HG02759 (cell line): ENCODE results near the gene S100A14.

Experiments
- ATAC-seq: cut with Tn5 transposase; IDR thresholded peaks from one replicate; pipeline ENCODE4 v1.9.1; 2021; ENCODE audit warnings: mild to moderate bottlenecking, moderate library complexity; ENCODE audit not compliant: unreplicated experiment

Gene S100A14

DNA sequence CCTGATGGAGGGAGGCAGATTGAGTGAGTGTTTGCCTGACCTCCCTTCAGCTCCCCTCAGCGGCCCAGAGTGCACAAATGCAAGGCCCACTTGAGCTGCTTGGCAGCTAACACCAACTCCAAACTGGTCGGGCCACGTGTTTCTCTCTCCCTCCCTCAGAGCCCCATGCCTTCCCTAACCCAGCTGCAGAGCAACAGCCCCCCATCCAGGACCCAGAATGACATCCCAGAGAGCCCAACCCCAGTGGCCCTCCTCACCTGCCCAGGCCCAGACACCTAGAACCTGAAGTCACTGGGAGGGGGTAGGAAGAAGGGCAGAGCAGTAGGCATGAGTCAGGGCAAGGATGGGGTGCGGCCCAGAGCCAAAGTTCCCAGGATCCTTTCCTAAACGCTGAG is 789 bp upstream of the S100A14 start:
- no peak for ATAC-seq

DNA sequence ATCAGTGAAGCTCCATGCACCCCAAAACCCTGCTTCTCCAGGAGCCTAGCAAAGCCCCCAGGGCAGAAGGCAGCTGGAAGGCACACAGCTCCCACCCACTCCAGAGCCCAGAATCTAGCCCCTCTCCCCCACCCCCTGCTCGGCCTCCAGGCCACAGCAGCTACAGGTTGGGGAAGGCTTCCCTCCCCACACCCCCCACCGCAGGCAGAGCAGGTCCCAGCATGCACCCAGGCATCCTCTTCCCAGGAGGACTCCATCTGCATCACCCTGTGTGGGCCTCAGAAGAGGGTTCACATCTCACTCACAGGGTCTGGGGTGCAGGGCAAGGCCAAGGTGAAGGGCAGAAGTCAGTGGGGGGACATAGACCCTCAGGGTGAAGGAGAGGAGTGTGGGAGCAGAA is 719 bp downstream of the S100A14 start:
- ATAC-seq, result no peak

DNA sequence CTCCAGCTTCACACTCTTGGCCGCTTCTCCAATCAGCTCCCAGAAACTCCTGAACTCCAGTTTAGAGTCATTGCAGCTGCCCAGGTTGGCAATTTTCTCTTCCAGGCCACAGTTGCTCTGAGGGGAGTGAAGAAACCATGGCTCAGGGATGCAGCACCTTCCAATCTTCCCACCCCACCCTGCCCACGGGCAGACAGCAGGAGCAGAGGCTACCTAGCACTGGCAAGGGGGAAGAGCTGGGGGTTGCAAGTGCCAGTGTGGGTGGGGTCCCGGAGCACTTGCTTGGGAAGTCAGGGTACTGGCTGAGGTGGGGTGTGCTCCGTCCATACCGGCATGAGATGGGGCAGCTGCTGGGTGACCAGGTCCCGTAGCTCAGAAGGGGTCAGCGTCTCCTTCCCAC is 1.2 kb downstream of the S100A14 start:
- no peak for ATAC-seq

DNA sequence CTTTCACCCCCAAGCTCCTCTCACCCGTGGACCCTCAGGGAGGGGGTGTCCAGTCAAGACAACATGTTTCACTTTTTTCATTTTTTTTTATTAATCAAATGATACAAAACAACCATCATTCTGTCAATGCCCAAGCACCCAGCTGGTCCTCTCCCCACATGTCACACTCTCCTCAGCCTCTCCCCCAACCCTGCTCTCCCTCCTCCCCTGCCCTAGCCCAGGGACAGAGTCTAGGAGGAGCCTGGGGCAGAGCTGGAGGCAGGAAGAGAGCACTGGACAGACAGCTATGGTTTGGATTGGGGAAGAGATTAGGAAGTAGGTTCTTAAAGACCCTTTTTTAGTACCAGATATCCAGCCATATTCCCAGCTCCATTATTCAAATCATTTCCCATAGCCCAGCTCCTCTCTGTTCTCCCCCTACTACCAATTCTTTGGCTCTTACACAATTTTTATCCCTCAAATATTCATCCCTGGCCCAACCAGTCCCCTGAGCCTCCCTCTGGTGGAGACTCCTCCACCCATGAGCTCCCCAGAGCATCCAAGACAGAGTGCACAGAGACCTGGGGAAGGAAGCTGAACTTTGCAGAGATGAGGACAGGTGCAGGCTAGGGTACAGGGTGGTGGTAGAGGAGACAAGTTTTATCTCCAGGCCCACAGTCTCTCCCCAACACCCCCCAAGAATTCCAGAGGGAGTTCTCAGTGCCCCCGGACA is 1.8 kb downstream of the S100A14 start:
- no peak for ATAC-seq

DNA sequence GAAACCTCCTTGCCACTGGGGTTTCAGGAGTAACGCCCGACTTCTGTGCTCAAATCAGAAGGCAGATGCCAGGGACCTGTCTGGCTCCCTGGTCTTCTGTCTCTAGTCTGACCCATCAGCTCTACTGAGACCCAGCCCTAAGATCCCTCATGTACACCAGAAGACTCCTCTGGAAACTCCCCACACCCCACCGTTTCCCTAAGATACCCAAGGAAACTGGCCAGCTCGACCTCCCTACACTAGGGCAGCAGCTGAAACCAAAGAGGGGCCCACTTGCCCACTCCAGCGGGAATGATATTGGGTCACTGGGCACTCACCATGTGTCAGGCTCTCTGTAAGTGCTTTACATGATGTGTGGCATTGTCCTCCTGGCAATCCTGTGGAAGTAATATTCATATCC is 2.7 kb downstream of the S100A14 start:
- ATAC-seq, result no peak

DNA sequence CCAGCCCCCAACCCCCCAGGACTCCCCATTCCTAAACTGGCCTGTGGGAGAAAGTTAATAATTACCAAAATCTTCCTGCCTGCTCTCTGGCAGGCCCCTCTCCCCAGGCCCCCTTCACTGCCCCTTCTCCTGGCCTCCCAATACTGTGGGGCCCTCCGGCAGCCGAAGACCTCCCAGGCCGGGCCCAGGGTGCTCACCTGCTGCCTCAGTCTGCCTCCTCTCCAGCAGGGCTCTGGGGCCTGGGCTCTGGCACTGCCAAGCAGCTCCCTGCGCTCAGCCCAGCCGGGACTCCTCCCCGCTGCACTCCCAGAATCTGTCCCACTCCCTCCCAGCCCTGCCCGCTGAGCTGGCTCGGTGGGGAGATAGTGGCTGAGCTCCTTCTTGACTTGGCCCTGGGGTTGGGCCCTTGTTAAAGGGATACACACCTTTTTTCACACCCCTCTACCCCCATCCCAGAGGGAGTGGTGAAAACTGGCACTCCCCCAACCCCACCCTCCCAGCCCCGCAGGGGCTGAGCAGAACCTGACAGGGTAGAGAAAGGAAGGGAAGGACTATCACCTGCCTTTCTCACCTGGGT is 3.3 kb downstream of the S100A14 start, which contains the start of gene S100A16:
Gene S100A16, minus strand, starts transcription at position 383 of the 577 bp plus-strand sequence. CDS start 4,986 bp downstream, outside the sequence.
- ATAC-seq, result no peak

DNA sequence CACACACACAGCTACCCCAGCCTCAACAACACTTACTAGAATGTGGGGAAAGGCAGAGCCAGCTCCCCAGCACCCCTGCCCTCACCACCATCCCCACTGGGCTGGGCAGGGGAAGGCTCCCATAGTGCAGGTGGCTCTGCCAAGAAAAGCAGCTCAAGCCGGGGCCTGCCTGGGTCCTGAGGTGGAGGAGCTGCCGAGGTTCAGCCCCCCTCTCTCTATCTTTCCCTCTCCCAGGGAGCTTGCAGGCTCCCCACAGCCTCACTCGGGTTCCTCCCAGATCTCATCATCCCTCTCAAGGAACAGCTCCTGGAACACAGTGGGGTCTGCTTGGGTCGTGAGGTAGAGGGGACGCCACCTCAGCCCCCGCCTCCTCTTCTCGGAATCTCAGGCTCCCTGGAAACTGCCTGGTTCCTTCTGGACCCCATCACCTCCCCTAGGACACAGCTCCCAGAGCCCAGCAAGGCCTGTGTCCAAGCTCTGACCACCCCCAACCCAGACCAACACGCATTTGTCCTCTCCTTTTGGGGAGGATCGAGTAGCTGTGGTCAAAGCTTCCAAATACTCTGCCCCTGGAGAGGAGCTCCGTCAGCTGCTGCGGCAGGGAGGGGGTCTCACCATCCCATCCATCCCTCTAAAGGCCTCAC is 3.9 kb downstream of the S100A14 start:
- ATAC-seq, result no peak

DNA sequence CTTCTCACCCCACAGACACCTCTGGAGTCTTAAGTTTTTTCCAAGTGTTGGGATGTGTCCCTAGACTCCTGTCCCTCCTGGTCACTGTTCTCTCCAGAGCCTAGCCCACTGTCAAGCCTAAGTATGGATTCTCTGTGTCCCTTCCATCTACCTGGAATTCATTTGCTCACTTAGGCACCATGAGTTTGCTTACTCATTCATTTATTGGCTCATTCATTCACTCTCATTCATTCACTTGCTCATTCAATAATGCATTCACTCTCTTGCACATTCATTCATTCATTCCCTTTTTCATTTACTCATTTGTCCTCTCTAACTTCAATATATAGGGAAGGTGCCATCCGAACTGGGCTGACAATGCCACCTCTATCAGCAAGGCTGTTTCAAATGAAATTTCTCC is 4.8 kb downstream of the S100A14 start:
- no peak for ATAC-seq

DNA sequence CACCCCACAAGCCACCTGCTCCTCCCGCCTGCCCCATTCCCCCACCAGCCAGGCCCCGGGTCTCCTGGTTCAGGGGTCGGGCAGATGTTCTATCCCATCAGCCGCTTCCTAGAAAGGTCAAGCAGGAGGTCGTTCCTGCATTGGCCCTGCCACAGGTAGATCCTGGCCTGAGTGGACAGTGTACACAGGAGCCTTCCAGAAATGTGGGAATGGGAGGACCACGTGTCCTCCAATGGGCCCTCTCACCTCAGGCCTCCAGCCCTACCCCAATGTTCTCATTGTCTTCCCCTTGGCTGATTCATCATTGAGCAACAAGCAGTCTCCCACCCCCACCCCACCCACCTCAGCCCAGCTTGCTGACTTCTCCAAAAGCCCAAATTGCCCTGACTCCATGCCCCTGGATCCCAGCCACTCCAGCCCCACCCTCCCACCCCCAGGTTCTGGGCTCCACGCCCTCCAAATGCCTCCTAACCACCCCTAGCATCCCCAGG is 5.3 kb downstream of the S100A14 start:
- ATAC-seq, result no peak

DNA sequence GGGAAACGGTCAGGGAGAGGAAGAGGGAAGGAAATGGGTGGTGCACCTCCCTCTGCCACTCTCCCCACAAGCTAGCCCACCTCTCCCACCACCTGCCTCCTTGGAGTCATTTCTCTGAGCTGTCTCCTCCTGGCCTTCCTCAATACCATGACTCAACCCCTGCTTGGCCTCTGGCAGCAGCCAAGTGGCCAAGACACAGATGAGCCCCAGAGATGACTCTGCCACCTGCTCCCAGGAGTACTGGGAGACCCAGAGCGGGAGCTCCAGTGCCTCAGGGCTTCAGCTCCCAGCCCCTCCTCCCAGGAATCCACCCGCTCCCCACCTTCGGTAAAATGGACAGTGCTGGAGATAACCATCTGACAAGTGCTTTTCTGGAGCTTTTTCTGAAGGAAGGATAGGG is 5.8 kb downstream of the S100A14 start:
- no peak for ATAC-seq

DNA sequence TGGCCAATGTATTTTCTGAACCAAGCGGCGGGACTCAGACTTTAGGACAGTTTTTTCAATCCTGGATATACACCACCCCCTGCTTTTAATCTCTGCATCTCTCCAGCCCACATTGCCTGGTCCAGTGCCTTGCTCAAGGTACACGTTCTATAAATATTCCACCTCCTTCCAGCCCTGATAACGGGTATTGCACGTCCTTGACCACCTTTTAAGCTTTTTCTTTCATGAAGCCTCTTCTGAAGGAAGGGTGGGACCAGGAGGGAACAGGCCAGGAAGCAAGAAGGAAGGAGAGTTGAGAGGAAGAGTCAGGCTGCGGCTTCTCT is 6.6 kb downstream of the S100A14 start:
- no peak for ATAC-seq

DNA sequence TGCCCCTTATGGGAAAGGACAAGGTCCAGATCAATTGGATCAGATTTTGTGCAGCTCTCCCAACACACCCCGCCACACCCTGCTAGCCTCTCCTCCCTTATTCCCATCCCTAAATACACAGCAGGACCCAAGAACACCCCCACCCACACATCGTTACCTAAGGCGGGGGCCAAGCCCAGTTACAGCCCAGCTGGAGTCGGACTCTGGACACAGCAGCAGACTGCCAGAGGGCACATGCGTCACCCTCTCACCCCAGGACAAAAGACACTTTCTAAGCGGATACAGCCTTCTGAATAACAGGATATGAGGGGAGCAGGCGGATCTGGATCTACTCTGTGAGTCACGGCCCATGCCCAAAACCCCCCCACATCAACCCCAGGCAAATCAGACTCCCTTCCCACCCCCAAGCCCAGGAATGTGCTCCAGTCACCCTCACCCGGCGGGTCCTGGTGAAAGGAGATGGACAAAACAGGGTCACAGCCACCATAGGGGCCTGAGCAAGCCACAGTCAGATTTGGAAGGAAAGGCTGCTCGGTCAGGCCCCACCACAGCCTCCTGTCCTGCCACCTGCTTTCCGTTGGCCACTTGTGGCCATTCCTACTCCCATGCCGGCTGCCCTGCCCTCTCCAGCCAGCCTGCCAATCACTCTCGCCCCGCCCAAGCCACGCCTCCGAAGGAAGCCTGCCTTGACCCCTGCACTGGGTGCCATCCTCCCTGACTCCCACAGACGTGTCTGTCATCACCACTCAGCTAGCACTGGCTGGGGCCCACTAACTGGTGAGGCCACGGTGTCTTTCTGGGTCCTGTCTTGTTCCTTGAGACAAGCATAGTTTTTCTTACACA is 7.2 kb downstream of the S100A14 start:
- no peak for ATAC-seq

DNA sequence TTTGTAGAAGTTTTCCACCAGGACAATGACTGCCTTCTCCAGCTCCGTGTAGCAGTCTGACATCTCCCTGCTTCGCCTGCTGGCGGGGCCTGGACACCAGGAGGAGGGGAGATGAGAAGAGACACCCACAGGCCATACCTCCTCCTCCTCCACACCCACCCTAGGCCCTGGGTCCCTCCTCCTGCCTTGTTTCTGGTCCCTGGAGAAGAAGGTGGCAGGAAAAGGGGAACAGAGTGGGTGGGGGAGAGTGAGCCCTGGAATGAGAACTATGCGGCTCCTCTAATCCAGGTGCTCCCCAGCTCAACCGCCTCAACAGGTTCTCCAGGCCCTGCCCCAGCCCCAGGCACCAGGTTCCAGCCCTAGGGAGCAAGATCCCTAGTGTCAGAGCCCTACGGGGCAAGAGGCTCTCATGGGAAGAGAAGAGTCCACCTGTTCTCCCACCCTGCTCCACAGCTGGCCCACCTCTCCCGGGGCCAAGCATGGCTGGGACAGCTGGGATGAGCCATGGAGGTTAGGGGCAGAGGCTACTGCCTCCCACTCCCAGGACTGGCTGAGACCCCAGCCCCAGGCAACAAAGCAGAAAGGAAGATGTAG is 7.9 kb downstream of the S100A14 start:
- no peak for ATAC-seq

DNA sequence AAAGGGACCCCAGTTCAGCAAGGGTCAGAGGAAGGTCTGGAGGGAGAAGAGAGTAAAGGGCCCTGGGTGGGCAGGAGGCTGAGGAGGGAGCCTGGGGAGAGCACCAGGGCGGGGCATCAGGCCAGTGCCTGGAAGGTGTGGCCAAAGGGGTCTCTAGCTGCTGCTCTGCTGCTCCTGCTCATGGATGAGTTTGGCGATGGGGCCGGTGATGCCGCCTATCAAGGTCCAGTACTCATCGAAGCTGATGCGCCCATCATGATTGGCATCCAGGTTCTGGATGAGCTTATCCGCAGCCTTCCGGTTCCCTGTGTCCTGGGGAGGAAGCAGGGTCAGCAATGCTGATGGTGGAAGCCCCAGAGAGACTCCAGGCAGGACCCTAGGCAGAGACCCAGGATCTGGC is 8.7 kb downstream of the S100A14 start:
- no peak for ATAC-seq

DNA sequence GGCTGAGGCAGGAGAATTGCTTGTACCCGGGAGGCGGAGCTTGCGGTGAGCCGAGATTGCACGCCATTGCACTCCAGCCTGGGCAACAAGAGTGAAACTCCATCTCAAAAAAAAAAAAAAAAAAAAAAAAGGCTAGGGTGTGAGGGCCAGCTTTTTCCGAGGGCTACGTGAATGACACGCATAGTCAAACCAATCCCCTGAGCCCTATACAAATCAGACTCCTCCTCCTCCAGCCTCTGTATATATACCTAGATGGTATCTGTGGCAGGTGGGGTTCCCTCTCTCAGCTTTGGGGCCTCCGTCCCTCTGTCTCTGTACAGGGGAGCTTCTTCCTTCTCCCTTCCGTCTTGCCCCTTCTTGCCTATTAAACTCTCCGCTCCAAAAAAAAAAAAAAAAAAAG is 9.9 kb downstream of the S100A14 start:
- no peak for ATAC-seq

DNA sequence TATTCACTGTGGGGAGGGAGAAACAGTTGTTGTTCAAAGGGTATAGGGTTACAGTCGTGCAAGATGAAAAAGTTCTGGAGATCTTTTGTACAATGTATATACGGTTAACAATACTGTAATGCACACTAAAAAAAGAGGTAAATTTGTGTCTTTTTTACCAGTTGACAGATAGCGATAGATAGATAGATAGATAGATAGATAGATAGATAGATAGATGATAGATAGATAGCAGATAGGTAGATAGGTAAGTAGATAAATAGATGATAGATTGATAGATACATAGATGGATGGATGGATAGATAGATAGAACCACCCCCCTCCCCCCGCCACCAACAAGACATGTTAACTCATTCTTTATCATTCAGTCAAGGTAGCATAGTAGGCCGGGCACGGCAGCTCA is 13.4 kb downstream of the S100A14 start:
- no peak for ATAC-seq

DNA sequence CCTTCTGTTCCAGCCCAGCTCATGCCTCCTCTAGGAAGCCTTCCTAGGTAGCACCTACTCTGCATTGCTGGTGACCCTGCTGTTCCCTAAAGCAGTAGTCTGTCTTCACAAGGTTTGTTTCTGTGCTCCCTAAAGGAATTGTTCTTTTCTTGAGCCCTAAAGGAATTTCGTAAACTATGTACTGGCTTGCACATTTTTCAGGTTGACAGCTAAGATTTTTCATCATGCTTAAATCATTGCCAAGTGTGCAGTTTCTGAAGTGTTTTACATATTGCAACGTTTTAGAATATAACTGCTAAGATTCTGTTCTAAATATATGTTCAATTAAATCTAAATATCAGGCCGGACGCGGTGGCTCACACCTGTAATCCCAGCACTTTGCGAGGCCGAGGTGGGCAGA is 16.3 kb downstream of the S100A14 start:
- no peak for ATAC-seq

DNA sequence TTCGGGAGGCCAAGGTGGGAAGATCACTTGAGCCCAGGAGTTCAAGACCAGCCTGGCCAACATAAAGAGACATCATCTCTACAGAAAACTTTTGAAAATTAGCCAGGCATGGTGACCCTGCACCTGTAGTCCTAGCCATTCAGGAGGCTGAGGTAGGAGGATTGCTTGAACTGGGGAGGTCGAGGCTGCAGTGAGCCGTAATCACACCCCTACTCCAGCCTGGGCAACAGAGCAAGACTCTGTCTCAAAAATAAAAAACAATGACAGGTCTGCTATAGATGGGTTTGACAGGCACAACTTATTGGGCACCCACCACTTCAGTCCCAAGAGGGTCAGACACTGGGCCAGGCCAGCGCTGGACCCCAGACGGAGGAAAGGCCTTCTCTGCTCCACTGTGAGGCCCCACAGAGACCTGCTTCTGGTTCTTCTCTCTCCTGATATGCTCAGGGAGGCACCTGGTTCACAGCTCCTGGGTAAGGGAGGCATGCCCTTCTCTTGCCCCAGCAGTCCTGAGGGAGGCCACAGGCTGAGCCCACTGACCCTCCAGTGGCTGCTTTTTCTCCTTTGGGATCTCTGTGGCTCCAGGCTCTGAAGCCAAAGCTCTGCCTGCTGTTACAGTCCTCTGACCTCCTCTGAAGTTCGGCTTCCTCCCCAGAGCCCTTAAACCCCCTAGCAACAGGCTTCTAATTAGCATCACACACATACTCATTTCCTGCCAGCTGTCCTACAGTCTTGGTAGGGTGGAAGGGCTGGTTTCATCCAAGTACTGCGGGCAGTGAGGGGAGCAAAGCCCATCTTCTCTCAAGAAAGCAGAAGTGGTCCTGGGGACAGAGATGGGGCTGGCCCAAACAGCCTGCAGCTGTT is 17.6 kb downstream of the S100A14 start:
- peak; percentile 97 for ATAC-seq

DNA sequence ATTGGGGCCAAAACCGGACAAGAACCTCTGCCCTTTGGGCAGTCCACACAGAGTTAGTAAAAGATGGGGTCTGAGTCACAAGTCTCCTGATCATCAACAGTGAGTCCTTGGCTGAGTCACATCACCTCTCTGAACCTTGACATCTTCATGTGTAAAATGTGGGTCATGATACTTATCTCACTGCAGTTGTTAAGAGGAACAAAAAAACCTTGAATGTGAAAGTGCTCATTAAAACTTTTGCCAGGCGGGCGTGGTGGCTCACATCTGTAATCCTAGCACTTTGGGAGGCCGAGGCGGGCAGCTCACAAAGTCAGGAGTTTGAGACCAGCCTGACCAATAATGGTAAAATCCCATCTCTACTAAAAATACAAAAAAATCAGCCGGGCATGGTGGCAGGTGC is 18.9 kb downstream of the S100A14 start:
- ATAC-seq, result no peak

DNA sequence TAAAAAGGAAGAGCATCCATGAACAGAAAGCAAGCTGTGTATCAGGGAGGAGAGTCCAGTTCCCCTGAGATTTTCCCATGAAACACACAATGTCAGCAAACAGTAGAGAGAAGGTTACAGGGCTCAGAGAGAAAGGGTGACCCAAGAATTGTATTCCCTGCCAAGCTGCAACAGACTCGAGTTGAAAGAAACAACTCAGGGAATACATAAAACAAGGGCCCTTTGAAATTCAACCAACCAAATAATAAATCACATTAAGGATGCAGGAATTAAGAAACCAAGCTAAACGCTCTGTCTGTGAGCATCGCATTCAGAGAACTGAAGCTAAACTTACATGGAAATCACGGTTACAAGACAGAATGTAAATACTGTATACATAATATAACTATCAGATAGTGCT is 23.4 kb downstream of the S100A14 start:
- no peak for ATAC-seq
